GM19240 (cell line): ENCODE data around the gene STX1B.
A peak's percentile ranks its signal among the peaks of the same experiment; 100 is the strongest.
"Not testable (repeated sequence)": the region's sequence is repeated elsewhere in the genome, so short reads cannot be mapped to it uniquely, and the experiment has no call there.

Experiments
- DNase-seq: peaks from one replicate; pipeline ENCODE4 v3.0.0; 2011; ENCODE audit warnings: low spot score; ENCODE audit not compliant: insufficient read length

STX1B gene

GRCh38 chr16:31010585-31011325 lies at the start of gene STX1B:
TSS of gene STX1B (minus strand) at chr16:31010638. CDS start at chr16:31010396, 242 bp downstream.
- no peak for DNase-seq

- DNase-seq = no peak
Observed at GRCh38 chr16:31055613-31056012, 45.2 kb upstream of the STX1B start.

- DNase-seq = no peak
Observed at GRCh38 chr16:31052114-31052513, 41.7 kb upstream of the STX1B start.

DNA sequence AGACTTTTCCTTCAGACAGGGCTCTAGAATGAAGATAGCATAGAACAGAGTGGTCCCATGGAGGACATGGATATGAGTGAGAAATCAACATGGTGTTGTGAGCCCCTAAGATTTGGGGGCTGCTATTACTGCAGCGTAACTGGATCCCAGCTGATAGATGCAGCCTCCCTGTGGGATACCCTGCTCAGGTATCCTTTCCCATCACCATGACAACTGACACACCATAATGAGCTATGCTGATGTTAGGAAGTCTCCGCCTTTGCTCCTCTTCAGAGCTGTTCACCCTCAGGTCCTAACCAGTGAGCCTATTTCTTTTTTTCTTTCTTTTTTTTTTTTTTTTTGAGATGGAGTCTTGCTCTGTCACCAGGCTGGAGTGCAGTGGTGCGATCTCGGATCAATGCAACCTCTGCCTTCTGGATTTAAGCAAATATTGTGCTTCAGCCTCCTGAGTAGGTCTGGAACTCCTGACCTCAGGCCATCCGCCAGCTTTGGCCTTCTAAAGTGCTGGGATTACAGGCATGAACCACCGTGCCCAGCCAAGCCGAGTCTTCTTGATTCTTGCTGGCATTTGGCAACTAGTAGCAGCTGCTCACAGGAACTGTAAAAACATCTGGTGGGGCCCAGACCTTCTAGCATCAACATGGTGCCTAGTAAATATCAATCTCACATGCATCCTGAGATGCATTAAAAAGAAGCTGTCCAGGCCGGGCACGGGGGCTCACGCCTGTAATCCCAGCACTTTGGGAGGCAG lies 40.0 kb upstream of the STX1B start:
- no peak for DNase-seq

- no peak for DNase-seq
Observed at GRCh38 chr16:31043898-31044481, 33.6 kb upstream of the STX1B start.

GRCh38 chr16:31043352-31043751 lies 32.9 kb upstream of the STX1B start:
- DNase-seq = no peak

GRCh38 chr16:31042866-31043265 lies 32.4 kb upstream of the STX1B start:
- DNase-seq = no peak

- DNase-seq = no peak
Observed at GRCh38 chr16:31038993-31039392, 28.6 kb upstream of the STX1B start.

DNA sequence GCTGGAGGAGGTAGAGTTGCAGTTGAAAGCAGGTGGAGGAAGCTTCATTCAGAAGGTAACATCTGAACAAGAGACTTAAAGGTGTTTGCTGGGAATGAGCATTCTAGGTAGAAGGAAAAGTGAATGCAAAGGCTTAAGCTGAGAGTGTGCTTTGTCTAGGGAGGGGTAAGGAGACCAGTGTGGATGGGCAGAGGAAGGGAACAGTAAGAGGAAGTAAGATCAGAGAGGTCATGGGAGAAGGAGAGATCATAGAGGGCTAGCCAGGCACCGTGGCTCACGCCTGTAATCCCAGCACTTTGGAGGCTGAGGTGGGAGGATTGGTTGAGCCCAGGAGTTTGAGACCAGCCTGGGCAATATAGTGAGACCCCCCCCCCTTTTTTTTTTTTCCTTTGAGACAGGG lies 26.3 kb upstream of the STX1B start:
- no peak for DNase-seq

- peak; percentile 95 for DNase-seq
Observed at GRCh38 chr16:31033709-31034492, 23.5 kb upstream of the STX1B start.

- peak; percentile 90 for DNase-seq
Observed at GRCh38 chr16:31032736-31033708, 22.6 kb upstream of the STX1B start, which contains the start of gene STX4. TSS of gene STX4 (plus strand) at chr16:31033558. CDS start at chr16:31033806, 248 bp downstream.

- DNase-seq = no peak
Observed at GRCh38 chr16:31031276-31031675, 20.8 kb upstream of the STX1B start.

GRCh38 chr16:31029272-31029671 lies 18.8 kb upstream of the STX1B start:
- no peak for DNase-seq

DNA sequence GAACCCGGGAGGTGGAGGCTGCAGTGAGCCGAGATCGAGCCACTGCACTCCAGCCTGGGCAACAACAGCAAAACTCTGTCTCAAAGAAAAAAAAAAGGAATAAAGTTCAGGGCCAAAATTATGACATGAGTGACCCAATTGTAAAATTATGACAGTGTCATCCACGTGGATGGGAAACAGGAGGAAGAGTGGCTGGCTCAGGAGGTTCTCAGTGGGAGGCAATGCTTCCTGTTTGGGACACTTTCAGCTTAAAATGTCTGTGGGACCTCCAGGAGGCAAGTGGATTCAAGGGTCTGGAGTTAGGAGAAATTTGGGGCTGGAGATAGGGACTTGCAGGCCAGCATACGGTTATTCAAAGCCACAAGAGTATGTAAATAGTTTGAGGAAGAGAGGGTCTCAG lies 14.9 kb upstream of the STX1B start:
- no peak for DNase-seq

GRCh38 chr16:31023627-31024226 lies 13.3 kb upstream of the STX1B start:
- no peak for DNase-seq

DNA sequence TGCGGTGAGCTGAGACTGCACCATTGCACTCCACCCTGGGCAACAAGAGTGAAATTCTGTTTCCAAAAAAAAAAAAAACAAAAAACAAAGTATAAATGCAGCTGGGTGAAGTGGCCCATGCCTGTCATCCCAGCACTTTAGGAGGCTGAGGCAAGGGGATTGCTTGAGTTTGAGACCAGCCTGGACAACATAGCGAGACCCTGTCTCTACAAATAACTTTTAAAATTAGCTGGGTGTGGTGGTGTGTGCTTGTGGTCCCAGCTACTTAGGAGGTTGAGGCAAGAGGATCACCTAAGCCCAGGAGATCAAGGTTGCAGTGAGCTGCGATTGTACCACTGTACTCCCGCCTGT lies 12.8 kb upstream of the STX1B start:
- DNase-seq = no peak

GRCh38 chr16:31022544-31023251 lies 12.3 kb upstream of the STX1B start:
- no peak for DNase-seq

- DNase-seq = no peak
Observed at GRCh38 chr16:31020536-31020935, 10.1 kb upstream of the STX1B start.

DNA sequence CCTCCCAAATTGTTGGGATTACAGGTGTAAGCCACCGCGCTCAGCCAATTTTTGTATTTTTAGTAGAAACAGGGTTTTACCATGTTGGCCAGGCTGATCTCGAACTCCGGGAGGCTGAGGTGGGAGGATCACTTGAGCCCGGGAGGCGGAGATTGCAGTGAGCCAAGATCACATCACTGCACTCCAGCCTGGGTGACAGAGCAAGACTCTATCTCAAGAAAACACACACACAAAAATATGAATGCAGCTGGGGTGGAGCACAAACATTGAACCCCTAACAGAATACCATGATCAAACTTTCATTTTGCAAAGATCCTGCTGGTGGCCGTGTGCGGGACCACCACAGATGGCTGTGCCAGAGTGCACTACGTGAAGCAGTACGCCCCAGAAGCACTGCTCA lies 7.3 kb upstream of the STX1B start:
- DNase-seq = not testable (repeated sequence)
